GM18508 (cell line): Measurements from ENCODE around the gene ADAMTSL2.

Experiments used
- ATAC-seq: cut with Tn5 transposase; IDR thresholded peaks from one replicate; pipeline ENCODE4 v1.9.1; 2021; ENCODE audit warnings: moderate number of reproducible peaks; ENCODE audit not compliant: insufficient read depth, unreplicated experiment

ADAMTSL2 gene

DNA sequence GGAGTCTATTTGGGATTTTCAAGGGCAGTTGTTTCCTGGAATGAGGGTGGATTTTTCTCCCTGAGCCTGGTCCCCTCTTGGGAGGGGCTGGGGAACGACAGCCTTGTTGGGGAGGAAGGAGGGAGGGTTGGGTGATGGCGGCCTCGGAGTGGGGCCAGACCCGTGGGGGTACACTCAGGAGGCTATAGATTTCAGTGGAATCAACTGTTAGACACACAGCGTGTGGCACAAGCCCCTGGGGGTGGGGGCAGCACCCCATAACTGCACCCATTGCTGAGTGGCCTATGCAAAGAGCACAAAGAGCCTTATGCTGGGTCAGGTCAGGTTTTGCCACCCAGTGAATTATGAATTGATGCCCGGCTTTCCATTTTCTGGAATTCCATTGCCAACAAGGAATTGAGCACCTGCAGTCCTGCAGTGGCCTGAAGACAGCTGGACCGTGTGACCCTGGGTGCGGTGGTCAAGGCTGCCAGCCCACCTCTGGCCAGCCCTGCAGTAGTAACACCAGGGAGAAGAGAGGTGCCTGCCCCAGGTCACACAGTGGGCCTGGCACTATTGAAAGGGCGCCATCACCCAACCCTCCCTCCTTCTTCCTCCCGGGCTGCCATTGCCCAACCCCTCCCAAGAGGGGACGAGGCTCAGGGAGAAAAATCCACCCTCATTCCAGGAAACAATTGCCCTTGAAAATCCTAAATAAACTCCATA, 18.1 kb upstream of the ADAMTSL2 start:
- no peak for ATAC-seq

DNA sequence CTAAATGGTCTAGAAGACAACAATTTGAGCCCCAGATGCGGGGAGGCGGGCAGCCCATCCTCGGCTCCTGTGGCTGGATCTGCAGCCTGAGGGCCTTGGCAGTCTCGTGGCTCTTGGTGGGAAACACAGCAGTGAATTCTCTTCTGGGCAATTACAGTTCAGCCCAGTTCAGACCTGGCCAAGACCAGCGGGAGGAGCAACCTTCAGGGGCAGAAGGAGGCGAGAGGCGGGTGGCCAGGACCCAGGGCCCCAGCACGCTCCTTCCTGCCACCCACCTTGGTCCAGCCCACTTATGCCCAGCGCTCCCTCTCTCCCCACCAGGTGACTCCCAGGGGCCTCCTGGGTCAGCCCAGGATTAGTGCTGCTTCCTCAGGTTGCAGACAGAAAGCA, 17.5 kb upstream of the ADAMTSL2 start:
- no peak for ATAC-seq

DNA sequence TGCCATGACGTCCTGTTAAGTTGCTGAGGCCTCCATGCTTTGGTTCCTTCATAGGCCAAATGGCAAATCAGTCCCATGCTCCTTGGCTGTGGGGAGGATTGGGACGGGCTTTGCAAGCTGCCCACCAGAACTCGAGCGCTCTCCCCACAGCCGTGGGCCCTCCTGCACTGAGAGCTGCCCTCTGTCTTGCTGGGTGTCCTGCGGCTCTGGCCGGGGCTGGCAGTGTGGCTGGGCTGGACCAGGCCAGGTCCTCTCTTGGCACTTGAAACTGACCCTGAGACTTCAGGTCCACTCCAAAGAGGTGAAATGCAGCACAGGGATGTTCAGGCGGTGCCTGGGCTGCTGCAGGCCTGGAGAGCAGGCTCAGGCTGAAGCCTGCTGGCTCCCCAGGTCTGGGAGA, 16.8 kb upstream of the ADAMTSL2 start:
- no peak for ATAC-seq

DNA sequence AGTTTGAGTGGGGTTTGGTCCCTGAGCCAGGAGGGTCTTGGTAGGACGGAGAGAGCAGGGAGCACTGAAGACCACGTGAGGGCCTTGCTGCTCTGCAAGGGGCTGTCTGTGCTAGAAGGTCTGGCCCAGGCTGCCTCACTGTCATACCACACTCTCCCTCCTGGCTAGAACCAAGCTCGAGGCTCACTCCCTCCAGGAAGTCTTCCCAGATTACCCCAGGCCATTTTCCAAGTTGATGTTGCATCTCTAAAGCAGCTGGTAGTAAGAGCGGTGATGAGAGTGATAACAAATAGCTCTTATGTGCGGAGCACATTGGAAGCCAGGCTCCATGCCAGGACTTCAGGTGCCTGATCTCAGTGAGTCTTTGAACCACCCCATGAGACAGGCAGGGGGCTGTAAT, 16.3 kb upstream of the ADAMTSL2 start:
- ATAC-seq: no peak

DNA sequence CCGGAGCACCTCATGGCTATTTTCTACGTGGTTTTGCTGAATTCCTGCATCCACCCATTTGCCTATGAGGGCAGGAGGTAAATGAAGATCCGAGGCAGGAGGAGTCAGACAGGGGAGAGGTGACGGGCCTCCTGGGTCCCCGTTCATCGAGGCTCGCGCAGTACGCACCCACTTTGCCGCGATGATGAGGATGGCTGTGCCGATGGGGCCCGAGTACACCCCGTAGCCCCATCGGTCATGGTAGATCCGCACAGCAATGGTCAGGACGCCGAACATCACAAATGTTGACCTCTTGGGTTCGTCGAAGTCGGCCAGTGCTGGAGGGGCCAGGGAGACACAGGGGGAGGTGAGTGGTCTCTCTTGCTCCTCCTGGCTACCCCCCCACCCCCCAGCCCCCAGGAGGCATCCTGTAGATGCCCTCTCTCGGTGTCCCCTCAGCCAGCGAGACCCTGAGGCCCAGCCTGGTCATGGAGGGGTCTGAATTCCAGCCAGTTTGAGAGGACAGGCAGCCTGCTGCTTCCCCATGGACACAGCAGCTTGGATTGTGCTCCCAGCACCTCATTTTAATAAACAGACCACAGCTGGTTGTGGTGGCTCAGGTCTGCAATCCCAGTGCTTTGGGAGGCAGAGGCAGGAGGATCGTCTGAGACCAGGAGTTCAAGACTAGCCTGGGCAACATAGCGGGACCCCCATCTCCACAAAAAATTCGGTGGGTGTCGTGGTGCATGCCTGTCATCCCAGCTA, 15.6 kb upstream of the ADAMTSL2 start:
- no peak for ATAC-seq

DNA sequence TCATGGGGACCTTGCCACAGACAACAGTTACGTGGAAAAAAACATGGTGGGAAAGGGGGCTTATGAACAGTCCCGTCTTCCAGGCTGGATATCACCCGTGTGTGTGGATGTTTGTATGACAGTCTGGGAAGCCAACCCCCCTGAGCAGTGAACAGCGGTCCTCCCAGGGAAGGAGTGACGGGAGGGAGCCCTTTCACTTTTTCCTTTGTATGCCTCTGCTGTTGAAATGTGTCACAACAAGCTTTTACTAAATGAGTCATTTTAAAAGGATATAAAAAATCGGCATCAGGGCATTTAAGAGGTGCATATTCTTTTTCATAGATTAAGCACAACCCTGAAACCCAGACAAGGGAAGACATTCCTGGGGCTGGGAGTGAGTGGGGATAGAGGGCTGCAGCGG, 14.8 kb upstream of the ADAMTSL2 start:
- ATAC-seq: no peak

DNA sequence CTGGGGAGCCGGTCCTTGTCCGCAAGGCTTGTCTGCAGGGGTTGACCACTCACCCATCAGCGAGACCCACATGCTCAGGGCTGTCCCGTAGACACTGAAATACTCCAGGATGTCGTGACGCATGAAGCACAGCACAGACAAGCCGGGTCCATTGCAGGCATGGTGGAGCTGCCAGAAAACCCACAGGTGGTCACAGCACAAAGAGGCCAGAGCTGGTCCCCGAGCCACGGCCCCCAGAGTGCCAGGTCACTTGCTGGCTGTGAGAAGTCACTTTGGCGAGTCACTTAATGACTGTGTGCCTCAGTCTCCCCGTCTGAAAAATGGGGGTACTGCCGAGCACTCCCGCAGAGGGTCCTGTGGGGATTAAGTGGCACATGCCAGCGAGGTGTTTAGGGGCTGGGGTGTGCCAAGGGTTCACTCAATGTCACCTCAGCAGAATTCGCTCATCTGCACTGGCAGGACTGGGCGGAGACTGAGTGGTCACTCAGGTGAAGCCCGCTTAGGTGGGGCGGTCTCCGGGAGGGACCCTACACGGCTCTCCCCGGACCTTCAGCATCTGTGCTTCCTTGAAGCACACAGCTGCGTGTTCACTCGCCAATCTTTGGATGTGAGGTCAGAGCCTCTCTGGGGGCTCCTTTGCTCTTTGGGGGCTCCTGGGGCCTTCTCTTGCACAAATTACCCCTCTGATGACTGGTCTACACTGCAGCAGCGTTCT, 14.2 kb upstream of the ADAMTSL2 start:
- ATAC-seq: no peak

DNA sequence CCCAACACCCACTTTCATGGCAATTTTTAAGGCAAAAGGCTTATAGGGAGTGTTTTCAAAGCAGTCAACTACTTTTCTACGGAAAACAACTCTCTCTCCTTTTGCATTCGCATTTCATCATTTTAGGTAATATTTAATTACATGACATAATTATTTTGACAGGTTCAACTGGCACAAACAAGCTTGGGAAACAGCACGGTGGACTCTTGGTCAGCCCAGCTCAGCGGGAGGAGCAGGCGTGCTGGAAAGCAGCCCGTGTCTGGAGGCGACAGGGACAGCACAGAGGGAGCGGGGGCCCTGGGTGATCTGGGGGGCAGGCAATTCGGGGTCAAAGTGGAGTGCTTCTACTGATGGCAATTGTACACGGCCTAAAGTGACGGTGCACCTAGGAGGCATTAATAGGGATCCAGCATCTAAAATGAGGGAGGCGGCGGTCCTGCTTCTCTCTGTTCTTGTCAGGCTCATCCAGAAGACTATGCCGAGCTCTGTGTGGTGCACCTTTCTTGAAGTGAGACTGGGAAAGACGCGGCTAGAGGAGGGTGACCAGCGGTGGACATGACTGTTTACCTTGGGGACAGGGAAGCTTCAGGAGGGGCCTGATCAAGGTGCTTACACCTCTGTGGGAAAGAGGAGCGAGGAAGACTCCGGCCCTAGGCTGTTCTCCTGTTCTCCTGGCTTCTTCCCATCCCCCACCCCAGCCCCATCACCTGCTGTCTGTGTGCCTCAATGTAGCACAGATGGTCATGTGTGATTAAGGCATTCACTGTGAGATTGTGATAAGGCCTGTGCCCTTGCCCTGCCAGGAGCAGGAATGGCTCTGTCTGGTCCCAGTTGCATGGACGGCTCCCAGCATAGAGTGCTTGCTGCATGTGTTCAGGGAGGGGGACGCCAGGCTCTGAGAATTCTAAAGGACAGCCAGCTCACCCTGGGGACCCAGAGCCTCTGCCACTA, 13.1 kb upstream of the ADAMTSL2 start:
- ATAC-seq: no peak

DNA sequence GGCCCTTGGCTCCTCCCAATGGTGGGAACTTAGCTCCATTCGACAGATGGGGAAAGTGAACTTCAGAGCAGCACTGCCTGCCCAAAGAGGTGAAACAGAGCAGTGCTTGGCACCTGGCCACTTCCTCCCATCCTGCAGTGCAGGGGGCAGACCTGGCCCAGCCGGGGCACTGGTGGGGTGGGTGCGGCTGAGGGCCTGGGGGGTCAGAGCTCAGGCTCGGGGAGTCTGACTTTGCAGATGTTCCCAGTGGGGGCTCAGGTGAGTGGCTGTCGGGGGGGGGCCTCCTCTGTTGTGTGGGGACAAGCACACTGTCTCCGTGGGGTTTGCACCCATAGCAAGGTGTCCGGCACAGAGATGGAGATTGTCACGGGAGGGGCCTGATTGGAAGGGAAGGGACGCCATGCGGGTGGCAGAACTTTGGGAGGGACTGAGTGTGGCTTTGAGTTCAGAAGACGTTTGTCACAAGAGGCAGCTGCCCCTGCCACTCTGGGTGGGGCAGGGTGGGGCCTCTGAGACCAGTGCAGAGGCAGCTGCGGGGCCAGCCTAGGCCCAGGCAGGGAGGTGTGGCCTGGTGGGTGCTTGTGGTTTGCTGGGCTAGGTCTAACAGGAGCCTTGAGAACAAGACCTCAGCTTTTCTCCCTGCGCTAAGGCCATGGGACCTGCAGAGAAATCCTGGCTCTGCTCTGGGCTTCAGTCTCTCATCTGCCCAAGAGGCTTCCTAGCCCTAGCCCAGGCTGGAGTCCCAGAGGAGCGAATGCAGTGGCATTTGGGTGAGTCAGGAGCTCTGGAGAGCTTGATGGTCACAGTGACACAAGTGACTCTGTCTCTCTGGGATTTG, 12.2 kb upstream of the ADAMTSL2 start:
- ATAC-seq: no peak

DNA sequence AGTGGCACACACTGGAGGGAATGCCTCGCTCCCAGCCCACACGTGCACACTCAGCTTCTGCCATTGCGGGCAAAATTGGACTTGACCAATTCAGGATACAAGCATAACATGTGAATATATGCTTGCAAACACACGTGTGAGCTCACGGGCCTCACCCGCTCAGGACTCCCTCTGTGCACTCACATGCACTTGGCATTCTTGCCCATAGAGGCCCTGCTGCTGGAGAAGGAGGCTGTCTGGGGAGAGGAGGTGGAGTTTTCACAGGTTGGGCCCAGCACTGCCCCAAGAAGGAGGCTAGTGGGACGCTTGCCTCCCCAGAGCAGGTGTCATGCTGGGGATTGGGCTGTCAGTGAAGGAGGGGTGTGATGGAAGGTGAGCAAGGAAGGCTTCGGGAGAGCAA, 11.4 kb upstream of the ADAMTSL2 start:
- ATAC-seq: no peak

DNA sequence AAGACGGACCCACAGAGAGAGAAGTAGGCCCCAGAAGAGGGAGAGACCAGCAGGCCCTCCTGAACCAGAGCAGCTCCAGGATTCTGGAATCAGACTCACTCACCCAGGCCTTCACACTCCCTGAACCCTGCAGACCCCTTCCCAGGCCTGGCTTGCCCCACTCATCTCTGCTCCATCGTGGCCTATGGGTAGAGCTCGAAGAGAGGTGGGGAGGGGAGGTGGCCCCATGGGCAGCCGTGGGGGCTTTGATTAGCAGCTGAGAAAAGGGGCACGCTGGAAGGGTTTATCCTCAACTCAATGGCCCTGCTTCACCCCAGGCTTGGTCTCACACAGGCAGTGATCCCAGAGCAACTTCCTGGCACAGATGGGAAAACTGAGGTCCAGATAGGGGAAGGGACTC, 10.4 kb upstream of the ADAMTSL2 start:
- no peak for ATAC-seq

DNA sequence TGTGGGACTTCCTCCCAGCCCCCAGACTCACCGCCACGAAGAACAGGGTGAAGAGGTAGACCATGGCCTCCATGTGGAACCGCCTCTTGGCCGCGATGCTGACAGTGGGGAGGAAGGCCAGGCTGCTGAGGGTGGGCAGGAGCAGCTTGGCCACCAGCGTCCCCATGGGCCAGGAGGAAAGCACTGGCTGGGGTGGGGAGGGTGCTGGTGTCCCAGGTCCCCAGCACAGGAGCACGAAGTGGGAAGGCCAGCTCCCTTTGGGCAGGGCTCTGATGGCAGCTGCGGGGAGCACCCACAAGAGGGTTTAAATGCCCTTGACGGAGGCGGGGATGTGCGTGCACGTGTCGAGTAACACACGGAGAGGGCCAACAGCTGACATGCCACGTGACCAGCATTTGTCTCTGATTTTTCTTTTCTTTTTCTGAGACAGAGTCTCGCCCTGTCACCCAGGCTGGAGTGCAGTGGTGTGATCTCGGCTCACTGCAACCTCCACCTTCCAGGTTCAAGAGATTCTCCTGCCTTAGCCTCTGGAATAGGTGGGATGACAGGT, 9.8 kb upstream of the ADAMTSL2 start, which contains the start of gene MYMK:
TSS of gene MYMK (minus strand) at position 281 of the 550 bp plus-strand sequence. CDS start at position 166, 115 bp downstream.
- no peak for ATAC-seq

DNA sequence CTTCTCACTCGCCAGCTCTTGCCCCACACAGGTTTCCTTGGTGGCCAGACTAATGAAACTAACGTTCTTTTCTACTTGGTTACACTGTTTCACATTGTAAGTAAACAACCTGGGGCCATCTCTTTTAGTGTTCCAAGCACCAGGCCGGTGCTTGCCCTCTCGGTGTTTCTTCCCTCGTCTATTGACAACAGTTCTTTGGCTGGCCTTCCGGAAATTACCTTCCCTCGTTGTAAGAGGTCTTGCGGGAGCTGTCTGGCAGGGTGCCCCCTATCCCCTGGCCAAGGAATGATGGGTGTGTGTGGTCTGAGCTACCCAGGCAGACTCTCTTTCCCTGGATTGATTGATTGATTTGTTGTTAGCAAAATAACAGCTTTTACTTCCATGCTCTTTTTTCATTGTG, 8.8 kb upstream of the ADAMTSL2 start:
- ATAC-seq: no peak

DNA sequence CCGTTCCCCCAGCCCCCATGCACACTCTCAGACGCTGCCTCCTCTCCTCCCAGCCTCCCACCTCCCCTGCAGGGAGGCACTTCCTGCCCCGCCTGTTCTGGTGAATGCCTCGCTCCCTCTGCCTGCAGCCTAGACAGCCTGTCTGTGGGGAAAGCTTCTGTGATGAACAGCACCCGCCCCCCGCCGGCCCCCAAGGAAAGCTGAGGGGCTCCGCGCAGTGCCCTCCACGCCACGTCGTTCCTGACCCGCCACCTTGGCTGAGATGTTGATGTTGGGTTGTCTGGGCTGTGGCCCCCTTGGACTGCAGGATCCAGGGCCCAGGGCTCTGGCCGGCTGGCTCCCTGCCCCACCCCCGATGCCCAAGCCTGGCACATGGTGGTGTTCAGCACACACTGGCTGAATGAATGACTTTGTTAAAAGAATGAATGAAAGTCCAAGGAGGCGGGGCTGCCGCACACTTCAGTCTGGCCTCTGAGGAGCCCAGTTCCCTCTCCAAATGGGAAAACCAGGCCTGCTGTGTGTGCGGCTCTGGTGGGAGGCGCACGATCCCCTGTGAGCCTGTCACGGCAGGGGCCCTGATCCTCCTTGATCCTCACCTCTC, 7.7 kb upstream of the ADAMTSL2 start:
- no peak for ATAC-seq

DNA sequence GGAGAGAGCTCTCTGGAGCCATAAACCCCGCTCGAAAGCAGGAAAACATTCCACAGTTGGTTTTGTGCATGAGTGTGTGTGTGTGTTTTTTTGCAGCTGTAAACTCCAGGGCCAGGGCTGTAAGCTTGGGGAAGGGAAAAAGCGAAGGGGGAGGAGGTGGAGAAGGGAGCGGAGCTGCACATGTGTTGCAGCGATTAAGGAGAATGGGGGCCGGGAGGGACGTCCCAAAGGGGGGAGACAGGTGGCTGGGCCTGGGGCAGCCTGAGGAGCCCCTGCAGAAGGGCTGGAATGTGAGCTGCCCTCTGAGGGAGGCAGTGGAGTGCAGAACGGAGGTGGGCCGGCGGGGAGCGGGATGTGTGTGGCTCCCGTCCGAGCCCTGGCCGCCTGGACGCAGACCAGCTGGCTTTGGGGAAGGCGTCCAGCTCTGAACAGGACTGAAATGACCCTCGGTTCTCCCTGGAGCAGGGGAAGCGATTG, 7.0 kb upstream of the ADAMTSL2 start:
- no peak for ATAC-seq

DNA sequence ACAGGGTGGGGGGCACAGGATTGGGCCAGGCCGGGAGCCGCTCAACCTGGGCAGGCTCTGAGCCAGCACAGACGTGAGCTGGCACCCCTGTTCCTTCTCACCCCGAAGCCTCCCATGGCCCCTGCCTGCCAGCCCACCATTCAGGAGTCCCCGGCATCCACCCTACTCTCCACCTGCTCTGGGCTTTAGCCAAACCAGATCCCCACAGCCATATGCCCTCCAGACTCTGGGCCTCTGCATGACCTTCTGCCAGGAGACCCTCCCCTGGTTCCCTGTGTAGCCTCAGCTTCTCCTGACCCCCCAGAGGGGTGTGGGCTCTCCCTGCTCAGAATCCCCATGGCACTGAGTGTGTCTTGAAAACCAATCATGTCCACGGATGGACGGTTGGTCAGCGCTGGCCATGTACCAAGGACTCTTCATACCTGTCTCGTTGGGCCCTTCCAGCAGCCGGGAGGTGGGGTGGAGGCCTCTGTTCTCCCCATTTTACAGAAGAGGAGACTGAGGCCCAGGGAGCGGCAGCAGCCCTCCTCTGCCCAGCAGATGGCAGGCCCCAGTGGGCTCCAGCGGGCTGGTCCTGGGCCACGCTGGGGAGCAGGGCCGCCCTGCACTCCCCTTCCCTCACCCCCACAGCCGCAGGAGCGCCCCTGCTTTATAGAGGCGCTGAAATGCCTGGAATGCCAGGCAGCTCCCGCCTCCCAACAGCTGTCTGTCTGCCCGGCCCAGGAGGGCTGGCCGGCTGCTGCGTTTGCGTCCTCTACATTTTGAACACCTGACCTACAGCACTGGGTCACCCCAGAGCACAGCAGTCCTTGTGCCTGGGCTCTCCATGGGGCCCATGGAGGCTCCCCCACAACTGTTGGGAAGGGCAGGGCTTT, 6.3 kb upstream of the ADAMTSL2 start:
- no peak for ATAC-seq

DNA sequence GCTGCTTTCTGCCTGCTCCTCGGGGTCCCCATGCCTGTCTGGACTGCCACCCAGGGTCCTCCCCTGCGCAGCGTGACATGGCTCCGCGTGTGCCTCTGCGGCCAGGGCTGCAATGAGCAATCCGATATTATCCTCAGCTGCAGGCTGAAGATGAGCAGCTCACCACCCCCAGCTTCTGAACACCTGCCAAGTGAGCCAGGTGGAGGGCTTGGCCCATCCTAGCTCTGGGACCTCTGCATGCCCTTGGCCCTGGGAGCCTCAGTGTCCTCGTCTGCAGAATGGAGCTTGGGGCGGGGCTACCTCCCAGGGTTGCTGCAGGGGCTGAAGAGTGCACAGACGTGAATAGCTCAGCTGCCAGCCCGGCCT, 5.6 kb upstream of the ADAMTSL2 start:
- ATAC-seq: no peak

DNA sequence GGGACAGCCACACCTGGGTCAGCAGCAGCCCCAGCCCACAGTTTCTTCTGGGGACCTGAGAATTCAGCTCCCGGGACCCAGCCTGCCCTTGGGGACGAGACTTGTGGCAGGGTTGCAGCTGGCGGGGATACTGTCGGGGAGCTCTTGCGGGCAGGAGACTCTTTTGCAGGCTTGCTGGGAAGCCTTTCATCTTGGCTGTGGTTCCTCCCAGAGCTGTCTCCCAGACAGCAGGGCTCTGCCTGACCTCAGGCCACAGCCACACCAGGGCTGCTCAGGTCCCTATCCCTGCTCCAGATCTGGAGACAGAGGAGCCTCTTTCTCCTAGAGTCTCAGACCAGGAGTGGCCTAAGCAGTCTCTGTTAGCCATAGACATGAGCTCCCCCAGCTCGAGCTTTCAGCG, 5.0 kb upstream of the ADAMTSL2 start:
- no peak for ATAC-seq
